Measurements from ENCODE around the gene SLC44A3. TPM values are rescaled to one million over a fixed set of nuclear protein-coding genes. Genes with fewer than 3 reads are reported as not detected.

SLC44A3 gene
- total RNA-seq, 1 donor from 2014 or later, result 70.4 TPM

- no peaks in the 10 kb centered on the region for H3K9me3 Mint-ChIP-seq (ENCODE audit: low read depth)
- TF ChIP-seq CTCF (IDR thresholded peaks at IDR 0.05; ENCODE audit: unreplicated experiment), result no peak
- peak overlapping the region; percentile 88 for H3K27ac Mint-ChIP-seq
- peak overlapping the region; percentile 34 for H3K4me3 Mint-ChIP-seq (ENCODE audit: low read depth)
- no peaks in the 10 kb centered on the region for H3K27me3 Mint-ChIP-seq
- H3K4me1 Mint-ChIP-seq (ENCODE audit: low read depth), result peaks cover 35% of the 10 kb centered on the region
- no peak for DNase-seq (ENCODE audit: low spot score, unreplicated experiment)
- H3K36me3 Mint-ChIP-seq (ENCODE audit: insufficient read depth), result peaks cover 24% of the 10 kb centered on the region
Observed at GRCh38 chr1:94823116-94823515, 3.0 kb downstream of the SLC44A3 start.

- Mint-ChIP-seq H3K36me3 (ENCODE audit: insufficient read depth) (peaks cover 42% of the 10 kb centered on the region), H3K4me3 (ENCODE audit: low read depth) (no peak overlapping the region), H3K4me1 (ENCODE audit: low read depth) (peaks cover 24% of the 10 kb centered on the region), H3K9me3 (ENCODE audit: low read depth) (no peaks in the 10 kb centered on the region), H3K27ac (peak overlapping the region; percentile 18), H3K27me3 (no peaks in the 10 kb centered on the region)
- no peak for TF ChIP-seq CTCF (IDR thresholded peaks at IDR 0.05; ENCODE audit: unreplicated experiment)
- no peak for DNase-seq (ENCODE audit: low spot score, unreplicated experiment)
Observed at GRCh38 chr1:94825936-94826335, 5.8 kb downstream of the SLC44A3 start.

- Mint-ChIP-seq H3K27me3 (no peaks in the 10 kb centered on the region), H3K4me1 (ENCODE audit: low read depth) (peaks cover 13% of the 10 kb centered on the region), H3K9me3 (ENCODE audit: low read depth) (no peaks in the 10 kb centered on the region), H3K27ac (no peak overlapping the region), H3K36me3 (ENCODE audit: insufficient read depth) (peaks cover 47% of the 10 kb centered on the region), H3K4me3 (ENCODE audit: low read depth) (no peak overlapping the region)
- DNase-seq (ENCODE audit: low spot score, unreplicated experiment), result no peak
- TF ChIP-seq CTCF (IDR thresholded peaks at IDR 0.05; ENCODE audit: unreplicated experiment), result no peak
Observed at GRCh38 chr1:94827434-94827833, 7.3 kb downstream of the SLC44A3 start.

GRCh38 chr1:94828251-94828650 is 8.1 kb downstream of the SLC44A3 start:
- Mint-ChIP-seq H3K27ac (no peak overlapping the region), H3K4me3 (ENCODE audit: low read depth) (no peak overlapping the region), H3K36me3 (ENCODE audit: insufficient read depth) (peaks cover 47% of the 10 kb centered on the region), H3K27me3 (no peaks in the 10 kb centered on the region), H3K9me3 (ENCODE audit: low read depth) (no peaks in the 10 kb centered on the region), H3K4me1 (ENCODE audit: low read depth) (peaks cover 6% of the 10 kb centered on the region)
- no peak for DNase-seq (ENCODE audit: low spot score, unreplicated experiment)
- no peak for TF ChIP-seq CTCF (IDR thresholded peaks at IDR 0.05; ENCODE audit: unreplicated experiment)

- peaks cover 46% of the 10 kb centered on the region for H3K36me3 Mint-ChIP-seq (ENCODE audit: insufficient read depth)
- TF ChIP-seq CTCF (IDR thresholded peaks at IDR 0.05; ENCODE audit: unreplicated experiment), result no peak
- no peaks in the 10 kb centered on the region for H3K9me3 Mint-ChIP-seq (ENCODE audit: low read depth)
- no peak overlapping the region for H3K4me3 Mint-ChIP-seq (ENCODE audit: low read depth)
- DNase-seq (ENCODE audit: low spot score, unreplicated experiment), result no peak
- H3K27me3 Mint-ChIP-seq, result no peaks in the 10 kb centered on the region
- H3K27ac Mint-ChIP-seq, result no peak overlapping the region
- H3K4me1 Mint-ChIP-seq (ENCODE audit: low read depth), result no peaks in the 10 kb centered on the region
Observed at GRCh38 chr1:94831641-94832040, 11.5 kb downstream of the SLC44A3 start.
